Mammary epithelial cell (primary cell): Measurements from ENCODE around the gene MED27.

Experiments
- EZH2 ChIP-seq: IDR thresholded peaks from 2 replicates; pipeline ENCODE4 v1.6.1; 2012; ENCODE audit warnings: low read length, inconsistent platforms, borderline replicate concordance
- TF ChIP-seq, protein P1 (sequence below), 2 donors: IDR thresholded peaks in 1 of 2; conservative IDR thresholded peaks in 1 of 2; 2 replicates each; pipeline ENCODE4 v1.5.1; 2011 to 2012; ENCODE audit warnings: inconsistent platforms in 2 of 2, low read length in 2 of 2, mild to moderate bottlenecking in 2 of 2, control low read depth in 1 of 2, low read depth in 1 of 2; ENCODE audit not compliant: insufficient read depth in 1 of 2; ENCODE audit errors: extremely low read depth in 1 of 2

DNA sequence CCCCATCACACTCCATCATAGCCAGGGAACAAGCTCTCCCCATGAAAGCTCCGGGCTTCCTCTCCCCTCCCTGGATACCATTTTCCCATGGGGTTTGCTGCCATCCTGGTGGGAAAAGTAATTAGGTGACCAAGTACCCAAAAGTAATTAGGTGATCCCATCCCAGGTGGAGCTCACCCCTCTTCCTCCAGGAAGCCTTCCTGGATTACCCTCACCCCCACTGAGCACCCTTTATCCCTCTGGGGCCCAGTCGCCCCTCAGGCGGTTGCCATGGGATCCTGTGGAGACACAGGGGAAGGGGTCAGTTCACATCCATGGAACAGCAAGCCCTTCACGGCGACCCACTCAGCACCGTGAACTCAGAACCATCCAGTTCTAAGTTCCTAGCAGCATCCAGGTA lies 265.0 kb downstream of the MED27 start:
- TF ChIP-seq, protein P1, sequence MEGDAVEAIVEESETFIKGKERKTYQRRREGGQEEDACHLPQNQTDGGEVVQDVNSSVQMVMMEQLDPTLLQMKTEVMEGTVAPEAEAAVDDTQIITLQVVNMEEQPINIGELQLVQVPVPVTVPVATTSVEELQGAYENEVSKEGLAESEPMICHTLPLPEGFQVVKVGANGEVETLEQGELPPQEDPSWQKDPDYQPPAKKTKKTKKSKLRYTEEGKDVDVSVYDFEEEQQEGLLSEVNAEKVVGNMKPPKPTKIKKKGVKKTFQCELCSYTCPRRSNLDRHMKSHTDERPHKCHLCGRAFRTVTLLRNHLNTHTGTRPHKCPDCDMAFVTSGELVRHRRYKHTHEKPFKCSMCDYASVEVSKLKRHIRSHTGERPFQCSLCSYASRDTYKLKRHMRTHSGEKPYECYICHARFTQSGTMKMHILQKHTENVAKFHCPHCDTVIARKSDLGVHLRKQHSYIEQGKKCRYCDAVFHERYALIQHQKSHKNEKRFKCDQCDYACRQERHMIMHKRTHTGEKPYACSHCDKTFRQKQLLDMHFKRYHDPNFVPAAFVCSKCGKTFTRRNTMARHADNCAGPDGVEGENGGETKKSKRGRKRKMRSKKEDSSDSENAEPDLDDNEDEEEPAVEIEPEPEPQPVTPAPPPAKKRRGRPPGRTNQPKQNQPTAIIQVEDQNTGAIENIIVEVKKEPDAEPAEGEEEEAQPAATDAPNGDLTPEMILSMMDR (conservative IDR thresholded peaks at IDR 0.05 in 1 of 2, IDR thresholded peaks at IDR 0.05 in 1 of 2; ENCODE audit: extremely low read depth in 1 of 2, insufficient read depth in 1 of 2, low read depth in 1 of 2, low read length in 2 of 2), result no peak
- TF ChIP-seq EZH2, result no peak
